Karpas-422 (cell line): ENCODE results near the gene PI4KB. TPM values are rescaled to one million over a fixed set of nuclear protein-coding genes. Genes with fewer than 3 reads are reported as not detected.

ENCODE experiments used
- DNase-seq: peaks from one replicate; pipeline ENCODE4 v3.0.0-alpha.2; 2015
- H2AFZ ChIP-seq: fragments of 200-600 bp; sonication (generic); 2 replicates; pipeline ENCODE4 v1.6.1; 2014; ENCODE audit warnings: antibody characterized with exemption, low read length, mixed read lengths
- H3K27ac ChIP-seq: fragments of 200-600 bp; sonication (generic); 2 replicates; pipeline ENCODE4 v1.5.1; 2014; ENCODE audit warnings: mild to moderate bottlenecking, low read length, moderate library complexity
- H3K27me3 ChIP-seq: fragments of 200-600 bp; sonication (generic); 2 replicates; pipeline ENCODE4 v1.6.1; 2014; ENCODE audit warnings: low read length, mixed read lengths
- H3K36me3 ChIP-seq: fragments of 200-600 bp; sonication (generic); 2 replicates; pipeline ENCODE4 v1.6.1; 2014; ENCODE audit warnings: low read length, mixed read lengths; ENCODE audit not compliant: insufficient read depth
- H3K4me1 ChIP-seq: fragments of 200-600 bp; sonication (generic); 2 replicates; pipeline ENCODE4 v1.6.1; 2014; ENCODE audit warnings: mild to moderate bottlenecking, low read length, mixed read lengths
- H3K4me2 ChIP-seq: fragments of 200-600 bp; sonication (generic); 2 replicates; pipeline ENCODE4 v1.6.1; 2014; ENCODE audit warnings: low read length, low read depth, mild to moderate bottlenecking; ENCODE audit not compliant: poor library complexity, severe bottlenecking
- H3K4me3 ChIP-seq: fragments of 200-600 bp; sonication (generic); 2 replicates; pipeline ENCODE4 v1.5.1; 2014; ENCODE audit warnings: mild to moderate bottlenecking, antibody characterized with exemption, low read length, mixed read lengths
- H3K79me2 ChIP-seq: fragments of 200-600 bp; sonication (generic); 2 replicates; pipeline ENCODE4 v1.6.1; 2014; ENCODE audit warnings: mild to moderate bottlenecking, low read length, mixed read lengths
- H3K9ac ChIP-seq: fragments of 200-600 bp; sonication (generic); 2 replicates; pipeline ENCODE4 v1.6.0; 2014; ENCODE audit warnings: low read length
- H3K9me2 ChIP-seq: fragments of 200-600 bp; sonication (generic), shearing (Covaris generic); replicated peaks from 2 replicates; pipeline ENCODE4 v1.6.0; 2014; ENCODE audit warnings: mild to moderate bottlenecking, low read length, moderate library complexity; ENCODE audit not compliant: insufficient read depth
- H3K9me3 ChIP-seq: fragments of 300-700, 200-600 bp; sonication (generic); 2 replicates; pipeline ENCODE4 v1.6.1; 2014; ENCODE audit warnings: low read length, mixed read lengths
- H4K20me1 ChIP-seq: fragments of 200-600 bp; sonication (generic); 2 replicates; pipeline ENCODE4 v1.6.1; 2014; ENCODE audit warnings: mild to moderate bottlenecking, antibody characterized with exemption, low read length, low read depth; ENCODE audit not compliant: insufficient read depth
- small RNA-seq: library from RNA; depleted of rRNA; stranded (forward); fragments of <200 nt; gene quantifications from one replicate; pipeline ENCODE3, GENCODE V24; 2014
- total RNA-seq: library from RNA; depleted of rRNA; stranded (reverse); fragments of >200 nt; shearing (Covaris generic); gene quantifications from 2 replicates; pipeline ENCODE4 v1.2.3, GENCODE V29; 2014; ENCODE audit warnings: low replicate concordance; rRNA removed

Gene PI4KB
- total RNA-seq, 1 experiment from 2014 or later, result 29.4 TPM

- H3K4me1 ChIP-seq, result no peaks in the 10 kb centered on the region
- H4K20me1 ChIP-seq, result no peaks in the 10 kb centered on the region
- H3K9me3 ChIP-seq, result no peaks in the 10 kb centered on the region
- no peak overlapping the region for H3K9ac ChIP-seq
- H3K4me2 ChIP-seq, result no peak overlapping the region
- peaks cover 59% of the 10 kb centered on the region for H3K36me3 ChIP-seq
- H3K79me2 ChIP-seq, result no peaks in the 10 kb centered on the region
- H3K27ac ChIP-seq, result no peak overlapping the region
- no peak overlapping the region for H2AFZ ChIP-seq
- no peaks in the 10 kb centered on the region for H3K9me2 ChIP-seq
- H3K27me3 ChIP-seq, result no peaks in the 10 kb centered on the region
- no peak overlapping the region for H3K4me3 ChIP-seq
- DNase-seq, result no peak
These were observed 80.4 kb downstream of the PI4KB start for GRCh38 chr1:151246786-151247185.

GRCh38 chr1:151243683-151244216, 83.5 kb downstream of the PI4KB start:
- DNase-seq, result no peak
- no peaks in the 10 kb centered on the region for H4K20me1 ChIP-seq
- no peak overlapping the region for H3K27ac ChIP-seq
- H3K4me2 ChIP-seq, result no peak overlapping the region
- H3K9me3 ChIP-seq, result no peaks in the 10 kb centered on the region
- no peaks in the 10 kb centered on the region for H3K27me3 ChIP-seq
- H3K4me1 ChIP-seq, result no peaks in the 10 kb centered on the region
- peaks cover 63% of the 10 kb centered on the region for H3K36me3 ChIP-seq
- H3K9me2 ChIP-seq, result no peaks in the 10 kb centered on the region
- H3K79me2 ChIP-seq, result no peaks in the 10 kb centered on the region
- no peak overlapping the region for H3K4me3 ChIP-seq
- H2AFZ ChIP-seq, result no peak overlapping the region
- H3K9ac ChIP-seq, result no peak overlapping the region

GRCh38 chr1:151242442-151242841, 84.8 kb downstream of the PI4KB start:
- H3K27ac ChIP-seq, result no peak overlapping the region
- H4K20me1 ChIP-seq, result no peaks in the 10 kb centered on the region
- H3K79me2 ChIP-seq, result peaks cover 2% of the 10 kb centered on the region; the same call in 1 of the 2 replicates
- no peaks in the 10 kb centered on the region for H3K9me2 ChIP-seq
- no peak overlapping the region for H2AFZ ChIP-seq
- no peak overlapping the region for H3K4me3 ChIP-seq
- no peaks in the 10 kb centered on the region for H3K27me3 ChIP-seq
- H3K4me2 ChIP-seq, result no peak overlapping the region
- H3K9ac ChIP-seq, result no peak overlapping the region
- no peaks in the 10 kb centered on the region for H3K4me1 ChIP-seq
- H3K36me3 ChIP-seq, result peaks cover 64% of the 10 kb centered on the region
- DNase-seq, result no peak
- H3K9me3 ChIP-seq, result no peaks in the 10 kb centered on the region

Small RNA genes within 50 kb of the gene (small RNA-seq; reads per million reads assigned to genes)
- 0.24 reads per million for gene RN7SL444P

Other genes starting within 250 kb of the PI4KB start
- gene SEMA6C, start 180.8 kb downstream of the PI4KB start, total RNA-seq, result 1.4 and 1.6 TPM in 2 replicates
- gene TNFAIP8L2, start 170.8 kb downstream of the PI4KB start, total RNA-seq, result 29.3 and 30.7 TPM in 2 replicates
- gene LYSMD1, start 161.5 kb downstream of the PI4KB start, total RNA-seq, result 2.1 and 6.6 TPM in 2 replicates
- gene SCNM1, start 161.3 kb downstream of the PI4KB start, total RNA-seq, result 78.9 and 84.1 TPM in 2 replicates
- 0.52 TPM in 1 of 2 replicates, not detected in the other for gene TMOD4, start 151.4 kb downstream of the PI4KB start, total RNA-seq
- gene VPS72, start 137.2 kb downstream of the PI4KB start, total RNA-seq, result 54.4 and 59.8 TPM in 2 replicates
- gene PIP5K1A, start 128.9 kb downstream of the PI4KB start, total RNA-seq, result 72.8 and 75.9 TPM in 2 replicates
- gene PSMD4, start 72.7 kb downstream of the PI4KB start, total RNA-seq, result 99.7 and 167 TPM in 2 replicates
- gene ZNF687, start 45.1 kb downstream of the PI4KB start, total RNA-seq, result 21.3 and 33.5 TPM in 2 replicates
- 101 and 159 TPM in 2 replicates for gene RFX5, start 19.8 kb upstream of the PI4KB start, total RNA-seq
- not detected in 2 replicates for gene SELENBP1, start 45.3 kb upstream of the PI4KB start, total RNA-seq
- 346 and 381 TPM in 2 replicates for gene PSMB4, start 72.2 kb upstream of the PI4KB start, total RNA-seq
- 54.1 and 78.7 TPM in 2 replicates for gene POGZ, start 132.1 kb upstream of the PI4KB start, total RNA-seq
- gene CGN, start 184.0 kb upstream of the PI4KB start, total RNA-seq, result 0.22 TPM in 1 of 2 replicates, not detected in the other
- gene TUFT1, start 212.9 kb upstream of the PI4KB start, total RNA-seq, result not detected in 2 replicates